ENCODE measurements around the gene LRRFIP1. TPM values are rescaled to one million over a fixed set of nuclear protein-coding genes. Genes with fewer than 3 reads are reported as not detected.
A peak's percentile ranks its signal among the peaks of the same experiment; 100 is the strongest.

The LRRFIP1 gene
- total and polyA plus RNA-seq, 2 of the 13 experiments (the other 11 are each of a cell fraction or from before 2014, with no cell fraction given) = 15.9 to 40.5 TPM

GRCh38 chr2:237791977-237792727, 164.8 kb downstream of the LRRFIP1 start:
- Histone ChIP-seq H3K36me3 (replicated peaks in 1 of 2; ENCODE audit: control insufficient read depth in 1 of 2, insufficient read depth in 2 of 2, low read length in 2 of 2) (no peaks in the 10 kb centered on the region), H3K9ac (ENCODE audit: insufficient read depth, low read depth, low read length) (no peak overlapping the region), H3K4me1 (ENCODE audit: insufficient read depth, low read length) (peaks cover 13% of the 10 kb centered on the region), H3K4me2 (ENCODE audit: low read depth, low read length) (0 out of 2 replicates have a peak overlapping the region, but pooled peaks have one; percentile 18), H3K27me3 (ENCODE audit: control insufficient read depth in 1 of 2, insufficient read depth in 2 of 2, low read length in 2 of 2) (no peaks in the 10 kb centered on the region), H3K4me3 (replicated peaks in 1 of 3; ENCODE audit: insufficient read depth in 1 of 3, low read depth in 2 of 3, low read length in 3 of 3) (no peak overlapping the region), H3K9me3 (ENCODE audit: low read length) (no peaks in the 10 kb centered on the region), H2AFZ (ENCODE audit: low read length) (no peak overlapping the region), H3K27ac (ENCODE audit: extremely low read length, insufficient read depth, low read length) (no peak overlapping the region), H3K79me2 (ENCODE audit: insufficient read depth, low read length) (no peaks in the 10 kb centered on the region), H4K20me1 (ENCODE audit: insufficient read depth, low read length) (no peaks in the 10 kb centered on the region)
- ChIA-PET CTCF (ENCODE audit: low intra/inter-chr PET ratio, low total read pairs) (no interaction called here), POLR2A (no interaction called here)
- intact Hi-C loops (cut with micrococcal nuclease; ENCODE audit: unreplicated experiment) = no loop called here
- no TSS peak for BruUV-seq (replicated peaks)
- in situ Hi-C loops (cut with HindIII; ENCODE audit: extremely low pct_ligation_motif_present, low pct_unique_long_range_greater_than_20kb) = no loop called here
- ATAC-seq (peak; percentile 97), DNase-seq (ENCODE audit: low spot score) (peak; percentile 77), FAIRE-seq (peak; percentile 81)
- WGBS (ENCODE audit: low lambda C conversion rate) = 30% methylated on average over 6 of the region's 6 CpGs
- no peak for TF ChIP-seq TMF1 (CRISPR knock-in tag; IDR thresholded peaks at IDR 0.05; ENCODE audit: low read depth)
- peak; percentile 80; the same call in 1 of the 2 replicates for TF ChIP-seq HNF4G (IDR thresholded peaks at IDR 0.05; ENCODE audit: borderline replicate concordance, low read depth, low read length)
- TF ChIP-seq HNF4G (CRISPR knock-in tag; IDR thresholded peaks at IDR 0.05; ENCODE audit: borderline replicate concordance, low read depth) = no peak; the same call in 1 of the 2 replicates
- peak; percentile 21; the same call in 1 of the 2 replicates for TF ChIP-seq HMGXB3 (CRISPR knock-in tag; IDR thresholded peaks at IDR 0.05; ENCODE audit: borderline replicate concordance)
- no peak for TF ChIP-seq KDM5B (CRISPR knock-in tag; IDR thresholded peaks at IDR 0.05; ENCODE audit: borderline replicate concordance)
- no peak for TF ChIP-seq ZHX1 (CRISPR knock-in tag; IDR thresholded peaks at IDR 0.05; ENCODE audit: low read depth)
- TF ChIP-seq HNRNPH1 (optimal IDR thresholded peaks at IDR 0.05; ENCODE audit: low read depth, low read length) = no peak
- TF ChIP-seq PRMT3 (CRISPR knock-in tag; IDR thresholded peaks at IDR 0.05; ENCODE audit: borderline replicate concordance, low read depth) = no peak
- 0 out of 2 replicates have a peak, but pooled peaks have one; percentile 43 for TF ChIP-seq ZBTB26 (CRISPR knock-in tag; IDR thresholded peaks at IDR 0.05; ENCODE audit: borderline replicate concordance)
- no peak; the same call in 1 of the 2 replicates for TF ChIP-seq MLX (CRISPR knock-in tag; IDR thresholded peaks at IDR 0.05)

All from HepG2 (cell line).